Right atrium auricular region (tissue), 2 donors: ENCODE data around the gene NAA35. TPM values are rescaled to one million over a fixed set of nuclear protein-coding genes. Genes with fewer than 3 reads are reported as not detected.
"Not testable (repeated sequence)": the region's sequence is repeated elsewhere in the genome, so short reads cannot be mapped to it uniquely, and the experiment has no call there.

Source experiments
- DNase-seq: peaks from one replicate; pipeline ENCODE4 v3.0.0-alpha.2; 2019; ENCODE audit warnings: low spot score
- H3K27ac ChIP-seq, 2 donors: fragments of 200-600 bp; sonication (generic); 1 replicate in 1 of 2; 2 replicates in 1 of 2; pipeline ENCODE4 v1.5.1; 2016 to 2019
- H3K27me3 ChIP-seq, 2 donors: fragments of 200-600 bp; sonication (generic); one replicate each; pipeline versions ENCODE4 v1.5.1 to v1.6.0; 2017 to 2019
- H3K36me3 ChIP-seq: fragments of 200-600 bp; sonication (generic); one replicate; pipeline ENCODE4 v1.5.1; 2016
- H3K4me1 ChIP-seq, 2 donors: fragments of 200-600 bp; sonication (generic); one replicate each; pipeline versions ENCODE4 v1.5.1 to v1.6.0; 2017 to 2019
- H3K4me3 ChIP-seq, 2 donors: fragments of 200-600 bp; sonication (generic); 1 replicate in 1 of 2; 2 replicates in 1 of 2; pipeline ENCODE4 v1.5.1; 2017 to 2019; ENCODE audit warnings: mild to moderate bottlenecking in 1 of 2, moderate library complexity in 1 of 2
- H3K9me3 ChIP-seq, 2 donors: fragments of 200-600 bp; sonication (generic); one replicate each; pipeline ENCODE4 v1.5.1; 2019
- CTCF ChIP-seq, 2 donors: fragments of 200-600 bp; sonication (generic); IDR thresholded peaks; one replicate each; pipeline ENCODE4 v1.5.1; 2019; ENCODE audit warnings: antibody characterized with exemption in 2 of 2
- total RNA-seq, 2 donors: library from RNA; depleted of rRNA; stranded (reverse); fragments of >200 nt; gene quantifications; one replicate each; pipeline ENCODE4 v1.1.0, GENCODE V29; 2016

NAA35 gene
- total RNA-seq, 2 donors from 2014 or later, result 12.1 to 12.4 TPM

GRCh38 chr9:85925493-85925892 lies 15.5 kb upstream of the NAA35 start:
- no peak for DNase-seq
- Histone ChIP-seq H3K36me3 (no peaks in the 10 kb centered on the region), H3K27me3 (no peaks in the 10 kb centered on the region), H3K4me3 (no peak overlapping the region), H3K27ac (no peak overlapping the region), H3K9me3 (no peaks in the 10 kb centered on the region), H3K4me1 (no peaks in the 10 kb centered on the region)
- no peak for TF ChIP-seq CTCF (IDR thresholded peaks at IDR 0.05)

- DNase-seq, result no peak
- TF ChIP-seq CTCF (IDR thresholded peaks at IDR 0.05), result no peak
- H3K9me3 ChIP-seq, result no peaks in the 10 kb centered on the region
- H3K27ac ChIP-seq, result no peak overlapping the region
- no peaks in the 10 kb centered on the region for H3K27me3 ChIP-seq
- H3K4me1 ChIP-seq, result no peaks in the 10 kb centered on the region
- H3K36me3 ChIP-seq, result no peaks in the 10 kb centered on the region
- no peak overlapping the region for H3K4me3 ChIP-seq
Measured at GRCh38 chr9:85927076-85927475, 13.9 kb upstream of the NAA35 start.

DNA sequence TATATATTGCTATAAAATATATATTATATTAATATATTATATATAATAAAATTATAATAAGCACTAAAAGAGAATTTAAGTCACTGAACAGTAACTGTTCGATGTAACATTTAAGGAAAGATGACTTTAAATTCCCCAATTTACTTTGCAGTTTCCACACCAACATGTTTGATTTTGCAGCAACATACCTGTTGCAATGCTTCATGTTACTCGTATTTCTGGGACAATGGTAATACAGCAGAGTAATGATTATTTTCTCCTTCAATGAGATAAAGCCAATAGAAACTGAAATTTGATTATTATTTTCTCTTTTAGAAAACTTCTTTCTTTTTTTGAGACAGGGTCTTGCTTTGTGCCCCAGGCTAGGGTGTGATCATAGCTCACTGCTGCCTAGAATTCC lies 9.5 kb upstream of the NAA35 start:
- Histone ChIP-seq H3K36me3 (no peaks in the 10 kb centered on the region), H3K9me3 (no peaks in the 10 kb centered on the region), H3K4me1 (no peaks in the 10 kb centered on the region), H3K4me3 (no peak overlapping the region), H3K27me3 (no peaks in the 10 kb centered on the region), H3K27ac (no peak overlapping the region)
- no peak for TF ChIP-seq CTCF (IDR thresholded peaks at IDR 0.05)
- no peak for DNase-seq

- H3K4me3 ChIP-seq, H3K9me3 ChIP-seq, H3K4me1 ChIP-seq, DNase-seq, H3K27me3 ChIP-seq, H3K27ac ChIP-seq, H3K36me3 ChIP-seq: not testable (repeated sequence)
Measured at GRCh38 chr9:85935950-85936349, 5.0 kb upstream of the NAA35 start.

GRCh38 chr9:85940275-85940831 lies 593 bp upstream of the NAA35 start:
- no peak for TF ChIP-seq CTCF (IDR thresholded peaks at IDR 0.05)
- H3K4me1 ChIP-seq, result peaks cover 0 to 35% of the 10 kb centered on the region in 2 donors
- no peaks in the 10 kb centered on the region for H3K27me3 ChIP-seq
- peak overlapping the region; percentile 95 to 98 for H3K4me3 ChIP-seq
- DNase-seq, result no peak
- peak overlapping the region; percentile 97 for H3K27ac ChIP-seq
- H3K36me3 ChIP-seq, result peaks cover 5% of the 10 kb centered on the region
- H3K9me3 ChIP-seq, result no peaks in the 10 kb centered on the region

- H3K36me3 ChIP-seq, result peaks cover 5% of the 10 kb centered on the region
- H3K9me3 ChIP-seq, result no peaks in the 10 kb centered on the region
- peak overlapping the region; percentile 97 for H3K27ac ChIP-seq
- H3K27me3 ChIP-seq, result no peaks in the 10 kb centered on the region
- peaks cover 0 to 35% of the 10 kb centered on the region in 2 donors for H3K4me1 ChIP-seq
- no peak for DNase-seq
- H3K4me3 ChIP-seq, result peak overlapping the region; percentile 95 to 98
- TF ChIP-seq CTCF (IDR thresholded peaks at IDR 0.05), result no peak
Measured at GRCh38 chr9:85941622-85941940, 635 bp downstream of the NAA35 start.
